Activated CD8-positive, alpha-beta T cell treated with anti-CD3 and anti-CD28 coated beads for 36 hours (primary cell): ENCODE data around the gene CR1L. TPM values are rescaled to one million over a fixed set of nuclear protein-coding genes. Genes with fewer than 3 reads are reported as not detected.
"Not testable (repeated sequence)": the region's sequence is repeated elsewhere in the genome, so short reads cannot be mapped to it uniquely, and the experiment has no call there.

Experiments
- ATAC-seq: fragments of 200-7000 bp; cut with Tn5 transposase; one replicate; pipeline ENCODE4 v1.10.0; 2021; ENCODE audit warnings: mild to moderate bottlenecking, moderate library complexity
- CTCF ChIA-PET: fragments of 350-600 bp; sonication (Branson Sonifier 250); formaldehyde crosslinking; loops from one replicate; lab custom pipeline; 2021; ENCODE audit warnings: antibody characterized with exemption; lab: Charles Lee
- POLR2A ChIA-PET: fragments of 350-600 bp; sonication (Branson Sonifier 250); formaldehyde crosslinking; loops from one replicate; lab custom pipeline; 2021; ENCODE audit warnings: antibody characterized with exemption; lab: Charles Lee
- DNase-seq: peaks from one replicate; pipeline ENCODE4 v3.0.0-alpha.2; 2020
- H3K27ac Mint-ChIP-seq: one replicate; pipeline ENCODE4 v1.8.0; 2021; ENCODE audit warnings: mild to moderate bottlenecking, mixed read lengths
- H3K27me3 Mint-ChIP-seq: one replicate; pipeline ENCODE4 v1.8.0; 2021; ENCODE audit warnings: mixed read lengths
- H3K36me3 Mint-ChIP-seq: one replicate; pipeline ENCODE4 v1.8.0; 2021; ENCODE audit warnings: low read depth, mixed read lengths
- H3K4me1 Mint-ChIP-seq: one replicate; pipeline ENCODE4 v1.8.0; 2021; ENCODE audit warnings: low read depth, mixed read lengths
- H3K4me3 Mint-ChIP-seq: one replicate; pipeline ENCODE4 v1.8.0; 2021; ENCODE audit warnings: mild to moderate bottlenecking, moderate library complexity, mixed read lengths
- H3K9me3 Mint-ChIP-seq: one replicate; pipeline ENCODE4 v1.8.0; 2021; ENCODE audit warnings: mixed read lengths
- intact Hi-C: fragments of 100-400 bp; cut with micrococcal nuclease; formaldehyde crosslinking; loops from one replicate; pipeline ENCODE4 v1.10.0; 2022
- total RNA-seq, 2 experiments: library from RNA; stranded (reverse); gene quantifications; one replicate each; pipeline ENCODE4 v1.2.3, GENCODE V29; 2021
- TF ChIP-seq, protein P1 (sequence below): fragments of 200-600 bp; IDR thresholded peaks from one replicate; pipeline ENCODE4 v1.8.0; 2022; ENCODE audit warnings: antibody characterized with exemption, mild to moderate bottlenecking

Gene CR1L
- total RNA-seq, 2 experiments from 2014 or later = not detected

- CTCF ChIA-PET = interaction anchor here (0.9 kb wide), 1 partner anchor 51 kb away, joined by 3 read pairs; no protein-coding TSS in a partner anchor
- ATAC-seq = no peak
- TF ChIP-seq, protein P1, sequence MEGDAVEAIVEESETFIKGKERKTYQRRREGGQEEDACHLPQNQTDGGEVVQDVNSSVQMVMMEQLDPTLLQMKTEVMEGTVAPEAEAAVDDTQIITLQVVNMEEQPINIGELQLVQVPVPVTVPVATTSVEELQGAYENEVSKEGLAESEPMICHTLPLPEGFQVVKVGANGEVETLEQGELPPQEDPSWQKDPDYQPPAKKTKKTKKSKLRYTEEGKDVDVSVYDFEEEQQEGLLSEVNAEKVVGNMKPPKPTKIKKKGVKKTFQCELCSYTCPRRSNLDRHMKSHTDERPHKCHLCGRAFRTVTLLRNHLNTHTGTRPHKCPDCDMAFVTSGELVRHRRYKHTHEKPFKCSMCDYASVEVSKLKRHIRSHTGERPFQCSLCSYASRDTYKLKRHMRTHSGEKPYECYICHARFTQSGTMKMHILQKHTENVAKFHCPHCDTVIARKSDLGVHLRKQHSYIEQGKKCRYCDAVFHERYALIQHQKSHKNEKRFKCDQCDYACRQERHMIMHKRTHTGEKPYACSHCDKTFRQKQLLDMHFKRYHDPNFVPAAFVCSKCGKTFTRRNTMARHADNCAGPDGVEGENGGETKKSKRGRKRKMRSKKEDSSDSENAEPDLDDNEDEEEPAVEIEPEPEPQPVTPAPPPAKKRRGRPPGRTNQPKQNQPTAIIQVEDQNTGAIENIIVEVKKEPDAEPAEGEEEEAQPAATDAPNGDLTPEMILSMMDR = no peak
- intact Hi-C loops = no loop called here
- no peak for DNase-seq
- H3K27ac Mint-ChIP-seq = no peak overlapping the region
- no peaks in the 10 kb centered on the region for H3K27me3 Mint-ChIP-seq
- POLR2A ChIA-PET = no interaction called here
- H3K36me3 Mint-ChIP-seq = no peaks in the 10 kb centered on the region
- no peak overlapping the region for H3K4me3 Mint-ChIP-seq
- peaks cover 24% of the 10 kb centered on the region for H3K4me1 Mint-ChIP-seq
- peaks cover 3% of the 10 kb centered on the region for H3K9me3 Mint-ChIP-seq
Observed at GRCh38 chr1:207745839-207746767, 101.2 kb downstream of the CR1L start.

GRCh38 chr1:207747627-207748492 is 102.9 kb downstream of the CR1L start:
- peaks cover 3% of the 10 kb centered on the region for H3K9me3 Mint-ChIP-seq
- no peak overlapping the region for H3K27ac Mint-ChIP-seq
- peaks cover 3% of the 10 kb centered on the region for H3K36me3 Mint-ChIP-seq
- POLR2A ChIA-PET = no interaction called here
- no peak for ATAC-seq
- intact Hi-C loops = no loop called here
- TF ChIP-seq, protein P1 = no peak
- CTCF ChIA-PET = no interaction called here
- H3K27me3 Mint-ChIP-seq = no peaks in the 10 kb centered on the region
- H3K4me3 Mint-ChIP-seq = no peak overlapping the region
- DNase-seq = no peak
- H3K4me1 Mint-ChIP-seq = peaks cover 28% of the 10 kb centered on the region

DNA sequence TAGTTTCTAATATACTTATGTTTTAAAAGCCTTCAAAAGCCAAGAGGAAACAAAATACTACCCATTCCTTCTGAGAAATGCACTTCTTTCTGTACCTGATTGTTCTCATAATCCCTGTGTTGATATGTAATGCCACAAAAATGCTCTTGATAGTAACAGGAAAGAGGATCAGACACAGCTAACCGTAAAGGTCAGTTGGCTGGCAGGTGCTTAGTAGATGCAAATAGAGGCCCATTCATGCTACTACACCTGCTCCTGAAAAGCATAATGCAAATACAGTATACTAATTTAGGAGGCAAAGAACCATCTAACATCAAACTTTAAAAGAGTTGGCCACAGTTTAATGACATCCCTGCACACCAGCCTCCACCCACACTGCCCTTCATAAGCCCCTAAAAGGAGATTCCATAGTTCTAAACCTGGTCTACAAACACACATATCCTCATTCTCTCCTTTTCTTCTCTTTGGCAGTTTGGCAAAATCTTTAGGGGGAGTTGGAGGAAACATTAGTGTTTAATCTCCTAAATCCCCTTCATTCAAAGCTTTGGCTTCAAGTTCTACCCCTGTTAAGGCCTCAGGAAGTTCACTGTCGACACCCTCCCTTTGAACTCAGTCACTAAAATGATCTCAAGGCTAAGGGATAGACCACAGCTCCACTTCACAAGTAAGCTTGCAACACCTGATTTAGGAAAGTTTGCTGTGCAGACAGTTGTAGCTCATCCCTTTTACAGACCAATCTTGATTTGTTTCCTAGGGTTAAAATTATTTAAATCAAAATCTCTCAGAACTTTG is 104.0 kb downstream of the CR1L start:
- Mint-ChIP-seq H3K9me3 (peaks cover 3% of the 10 kb centered on the region), H3K36me3 (peaks cover 5% of the 10 kb centered on the region), H3K27ac (peak overlapping the region; percentile 0), H3K27me3 (no peaks in the 10 kb centered on the region), H3K4me1 (peaks cover 37% of the 10 kb centered on the region), H3K4me3 (no peak overlapping the region)
- TF ChIP-seq, protein P1 = no peak
- ATAC-seq (no peak), DNase-seq (no peak)
- intact Hi-C loops = no loop called here
- ChIA-PET CTCF (no interaction called here), POLR2A (no interaction called here)

- ATAC-seq = no peak
- H3K27ac Mint-ChIP-seq = peak overlapping the region; percentile 98
- TF ChIP-seq, protein P1 = no peak
- peaks cover 6% of the 10 kb centered on the region for H3K36me3 Mint-ChIP-seq
- H3K4me1 Mint-ChIP-seq = peaks cover 52% of the 10 kb centered on the region
- no peak for DNase-seq
- H3K27me3 Mint-ChIP-seq = no peaks in the 10 kb centered on the region
- peak overlapping the region; percentile 98 for H3K4me3 Mint-ChIP-seq
- peaks cover 3% of the 10 kb centered on the region for H3K9me3 Mint-ChIP-seq
- ChIA-PET CTCF (interaction anchor here (2.7 kb wide), 1 partner anchor 46 kb away, joined by 8 read pairs; no protein-coding TSS in a partner anchor), POLR2A (interaction anchor here (1.1 kb wide), 1 partner anchor 27 kb away, joined by 3 read pairs; no protein-coding TSS in a partner anchor)
- intact Hi-C loops = no loop called here
Observed at GRCh38 chr1:207750631-207751305, 105.8 kb downstream of the CR1L start.

DNA sequence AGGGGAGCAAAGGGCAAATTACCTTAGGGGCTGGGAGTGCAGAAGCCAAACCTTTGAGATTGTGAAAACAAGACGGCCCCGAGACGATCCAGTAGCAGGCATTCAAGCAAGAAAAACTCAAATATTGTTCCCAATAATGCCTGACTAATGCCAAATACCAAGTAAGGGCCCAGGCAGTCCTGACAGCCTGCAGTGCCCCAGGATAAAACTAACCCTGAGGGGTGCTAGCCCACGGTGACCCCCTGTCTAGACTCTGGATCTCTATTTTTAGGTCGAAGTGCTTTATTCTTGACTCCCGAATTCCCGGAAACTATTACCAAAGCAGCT is 106.5 kb downstream of the CR1L start:
- ATAC-seq = peak; percentile 2
- H3K27me3 Mint-ChIP-seq, DNase-seq, intact Hi-C loops, H3K9me3 Mint-ChIP-seq: not testable (repeated sequence)
- ChIA-PET CTCF (interaction anchor here (2.7 kb wide), 1 partner anchor 46 kb away, joined by 8 read pairs; no protein-coding TSS in a partner anchor), POLR2A (interaction anchor here (1.1 kb wide), 1 partner anchor 27 kb away, joined by 3 read pairs; no protein-coding TSS in a partner anchor)
- Mint-ChIP-seq H3K36me3 (peaks cover 11% of the 10 kb centered on the region), H3K27ac (peak overlapping the region; percentile 98), H3K4me1 (peaks cover 59% of the 10 kb centered on the region), H3K4me3 (peak overlapping the region; percentile 98)
